Testis (tissue), 2 donors: ENCODE measurements around the gene POU6F2.

Experiments used
- POLR2A ChIP-seq: fragments of 450-650 bp; IDR thresholded peaks from one replicate; pipeline ENCODE4 v1.6.1; 2017; ENCODE audit warnings: antibody characterized with exemption, mild to moderate bottlenecking, moderate library complexity
- TF ChIP-seq, protein P1 (sequence below), 3 experiments: fragments of 450-650 bp in 2 of 3; fragments of 200-600 bp in 1 of 3; sonication (generic) in 1 of 3; IDR thresholded peaks; one replicate each; pipeline ENCODE4 v1.5.1; 2016 to 2019; ENCODE audit warnings: antibody characterized with exemption in 3 of 3, mild to moderate bottlenecking in 2 of 3, moderate library complexity in 1 of 3

- TF ChIP-seq, protein P1, sequence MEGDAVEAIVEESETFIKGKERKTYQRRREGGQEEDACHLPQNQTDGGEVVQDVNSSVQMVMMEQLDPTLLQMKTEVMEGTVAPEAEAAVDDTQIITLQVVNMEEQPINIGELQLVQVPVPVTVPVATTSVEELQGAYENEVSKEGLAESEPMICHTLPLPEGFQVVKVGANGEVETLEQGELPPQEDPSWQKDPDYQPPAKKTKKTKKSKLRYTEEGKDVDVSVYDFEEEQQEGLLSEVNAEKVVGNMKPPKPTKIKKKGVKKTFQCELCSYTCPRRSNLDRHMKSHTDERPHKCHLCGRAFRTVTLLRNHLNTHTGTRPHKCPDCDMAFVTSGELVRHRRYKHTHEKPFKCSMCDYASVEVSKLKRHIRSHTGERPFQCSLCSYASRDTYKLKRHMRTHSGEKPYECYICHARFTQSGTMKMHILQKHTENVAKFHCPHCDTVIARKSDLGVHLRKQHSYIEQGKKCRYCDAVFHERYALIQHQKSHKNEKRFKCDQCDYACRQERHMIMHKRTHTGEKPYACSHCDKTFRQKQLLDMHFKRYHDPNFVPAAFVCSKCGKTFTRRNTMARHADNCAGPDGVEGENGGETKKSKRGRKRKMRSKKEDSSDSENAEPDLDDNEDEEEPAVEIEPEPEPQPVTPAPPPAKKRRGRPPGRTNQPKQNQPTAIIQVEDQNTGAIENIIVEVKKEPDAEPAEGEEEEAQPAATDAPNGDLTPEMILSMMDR (IDR thresholded peaks at IDR 0.05) = no peak
- no peak for TF ChIP-seq POLR2A
Observed at GRCh38 chr7:39372383-39372782, 394.7 kb downstream of the POU6F2 start.
